ENCODE measurements around the gene SPATA3. TPM values are rescaled to one million over a fixed set of nuclear protein-coding genes. Genes with fewer than 3 reads are reported as not detected.

Gene SPATA3
- polyA plus RNA-seq, 3 donors, result not detected

- peaks cover 6 to 19% (median 13%) of the 10 kb centered on the region in 3 donors for H3K27me3 Mint-ChIP-seq (ENCODE audit: low read depth in 3 of 3)
- H3K27ac ChIP-seq (ENCODE audit: low read depth in 1 of 2, low read length in 2 of 2), result no peak overlapping the region
- H3K9me3 ChIP-seq (replicated peaks in 1 of 2; ENCODE audit: control insufficient read depth in 1 of 2, insufficient read depth in 1 of 2, low read length in 2 of 2), result no peaks in the 10 kb centered on the region
- H4K20me1 ChIP-seq (ENCODE audit: insufficient read depth, low read length), result no peaks in the 10 kb centered on the region
- TF ChIP-seq, protein P1, sequence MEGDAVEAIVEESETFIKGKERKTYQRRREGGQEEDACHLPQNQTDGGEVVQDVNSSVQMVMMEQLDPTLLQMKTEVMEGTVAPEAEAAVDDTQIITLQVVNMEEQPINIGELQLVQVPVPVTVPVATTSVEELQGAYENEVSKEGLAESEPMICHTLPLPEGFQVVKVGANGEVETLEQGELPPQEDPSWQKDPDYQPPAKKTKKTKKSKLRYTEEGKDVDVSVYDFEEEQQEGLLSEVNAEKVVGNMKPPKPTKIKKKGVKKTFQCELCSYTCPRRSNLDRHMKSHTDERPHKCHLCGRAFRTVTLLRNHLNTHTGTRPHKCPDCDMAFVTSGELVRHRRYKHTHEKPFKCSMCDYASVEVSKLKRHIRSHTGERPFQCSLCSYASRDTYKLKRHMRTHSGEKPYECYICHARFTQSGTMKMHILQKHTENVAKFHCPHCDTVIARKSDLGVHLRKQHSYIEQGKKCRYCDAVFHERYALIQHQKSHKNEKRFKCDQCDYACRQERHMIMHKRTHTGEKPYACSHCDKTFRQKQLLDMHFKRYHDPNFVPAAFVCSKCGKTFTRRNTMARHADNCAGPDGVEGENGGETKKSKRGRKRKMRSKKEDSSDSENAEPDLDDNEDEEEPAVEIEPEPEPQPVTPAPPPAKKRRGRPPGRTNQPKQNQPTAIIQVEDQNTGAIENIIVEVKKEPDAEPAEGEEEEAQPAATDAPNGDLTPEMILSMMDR (IDR thresholded peaks at IDR 0.05), result no peak
- no peak overlapping the region for H3K4me2 ChIP-seq (replicated peaks; ENCODE audit: extremely low read depth, low read length, poor library complexity, severe bottlenecking)
- no peaks in the 10 kb centered on the region for H3K9me3 Mint-ChIP-seq
- H2AFZ ChIP-seq (ENCODE audit: insufficient read depth, low read depth, low read length, poor library complexity, severe bottlenecking), result no peak overlapping the region
- H3K27ac Mint-ChIP-seq, result no peak overlapping the region
- H3K36me3 Mint-ChIP-seq, result no peaks in the 10 kb centered on the region
- no peak overlapping the region for H3K4me3 ChIP-seq (replicated peaks in 1 of 3; ENCODE audit: low read depth in 2 of 3, low read length in 3 of 3)
- intact Hi-C loops (cut with micrococcal nuclease), result no loop called here
- no peaks in the 10 kb centered on the region for H3K36me3 ChIP-seq (replicated peaks in 1 of 2; ENCODE audit: control insufficient read depth in 1 of 2, insufficient read depth in 2 of 2, low read length in 2 of 2)
- no peak for DNase-seq
- H3K4me3 Mint-ChIP-seq, result no peak overlapping the region
- no peak overlapping the region for H3K9ac ChIP-seq (ENCODE audit: insufficient read depth, low read length, poor library complexity, severe bottlenecking)
- H3K4me1 ChIP-seq (ENCODE audit: control insufficient read depth in 1 of 2, insufficient read depth in 2 of 2, low read length in 2 of 2), result peaks cover 0 to 11% of the 10 kb centered on the region in 2 donors
- no peaks in the 10 kb centered on the region for H3K79me2 ChIP-seq (ENCODE audit: insufficient read depth, low read length)
- H3K27me3 ChIP-seq (ENCODE audit: control insufficient read depth in 2 of 2, insufficient read depth in 2 of 2, low read length in 2 of 2), result no peaks in the 10 kb centered on the region
- 94% methylated on average over 3 of the region's 3 CpGs for WGBS (ENCODE audit: insufficient coverage)
- peaks cover 9% of the 10 kb centered on the region for H3K4me1 Mint-ChIP-seq
Measured at GRCh38 chr2:231015926-231016325, 20.0 kb downstream of the SPATA3 start.

DNA sequence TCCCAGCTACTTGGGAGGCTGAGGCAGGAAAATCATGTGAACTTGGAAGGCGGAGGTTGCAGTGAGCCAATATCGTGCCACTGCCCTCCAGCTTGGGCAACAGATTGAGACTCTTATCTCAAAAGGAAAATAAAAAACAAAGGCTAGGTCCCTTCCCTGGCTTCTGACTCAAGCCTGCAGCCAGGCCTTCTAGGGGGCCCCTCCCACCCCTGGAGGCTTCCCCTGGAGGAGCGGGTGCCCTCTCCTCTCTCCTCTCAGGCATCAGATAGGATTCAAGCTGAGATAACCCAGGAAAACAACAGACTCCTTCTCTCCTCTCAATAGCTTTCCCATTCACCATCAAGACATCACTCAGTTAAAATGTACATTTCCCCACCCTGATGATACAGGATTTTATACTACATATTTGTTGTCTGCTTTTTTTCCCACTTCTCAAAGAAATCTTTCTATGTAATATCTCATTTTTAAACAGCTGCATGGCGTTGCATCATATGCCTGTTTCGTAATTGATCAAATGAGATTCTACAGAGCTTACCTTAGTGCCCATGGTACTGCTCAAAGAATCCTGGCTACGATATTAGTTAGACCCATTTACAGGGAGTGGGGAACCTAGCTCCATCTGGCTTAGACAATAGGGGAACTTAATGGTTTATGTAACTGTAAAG lies 20.8 kb downstream of the SPATA3 start:
- Histone ChIP-seq H3K4me3 (replicated peaks in 1 of 3; ENCODE audit: low read depth in 2 of 3, low read length in 3 of 3) (no peak overlapping the region), H3K9ac (ENCODE audit: insufficient read depth, low read length, poor library complexity, severe bottlenecking) (no peak overlapping the region), H3K9me3 (replicated peaks in 1 of 2; ENCODE audit: control insufficient read depth in 1 of 2, insufficient read depth in 1 of 2, low read length in 2 of 2) (no peaks in the 10 kb centered on the region), H3K4me2 (replicated peaks; ENCODE audit: extremely low read depth, low read length, poor library complexity, severe bottlenecking) (no peak overlapping the region), H4K20me1 (ENCODE audit: insufficient read depth, low read length) (no peaks in the 10 kb centered on the region), H3K27ac (ENCODE audit: low read depth in 1 of 2, low read length in 2 of 2) (no peak overlapping the region), H3K36me3 (replicated peaks in 1 of 2; ENCODE audit: control insufficient read depth in 1 of 2, insufficient read depth in 2 of 2, low read length in 2 of 2) (no peaks in the 10 kb centered on the region), H2AFZ (ENCODE audit: insufficient read depth, low read depth, low read length, poor library complexity, severe bottlenecking) (no peak overlapping the region), H3K27me3 (ENCODE audit: control insufficient read depth in 2 of 2, insufficient read depth in 2 of 2, low read length in 2 of 2) (no peaks in the 10 kb centered on the region), H3K4me1 (ENCODE audit: control insufficient read depth in 1 of 2, insufficient read depth in 2 of 2, low read length in 2 of 2) (peaks cover 0 to 11% of the 10 kb centered on the region in 2 donors), H3K79me2 (ENCODE audit: insufficient read depth, low read length) (no peaks in the 10 kb centered on the region)
- H3K4me3 Mint-ChIP-seq, result no peak overlapping the region
- H3K4me1 Mint-ChIP-seq, result peaks cover 9% of the 10 kb centered on the region
- no peaks in the 10 kb centered on the region for H3K9me3 Mint-ChIP-seq
- no peak overlapping the region for H3K27ac Mint-ChIP-seq
- H3K36me3 Mint-ChIP-seq, result no peaks in the 10 kb centered on the region
- H3K27me3 Mint-ChIP-seq (ENCODE audit: low read depth in 3 of 3), result peaks cover 6 to 19% (median 13%) of the 10 kb centered on the region in 3 donors
- no peak for DNase-seq
- 100% methylated on average over 2 of the region's 6 CpGs for WGBS (ENCODE audit: insufficient coverage)
- TF ChIP-seq, protein P1 (IDR thresholded peaks at IDR 0.05), result no peak
- intact Hi-C loops (cut with micrococcal nuclease), result no loop called here

Data from CD14-positive monocyte (primary cell).